ENCODE measurements around the gene POU2F2.

POU2F2 gene

DNA sequence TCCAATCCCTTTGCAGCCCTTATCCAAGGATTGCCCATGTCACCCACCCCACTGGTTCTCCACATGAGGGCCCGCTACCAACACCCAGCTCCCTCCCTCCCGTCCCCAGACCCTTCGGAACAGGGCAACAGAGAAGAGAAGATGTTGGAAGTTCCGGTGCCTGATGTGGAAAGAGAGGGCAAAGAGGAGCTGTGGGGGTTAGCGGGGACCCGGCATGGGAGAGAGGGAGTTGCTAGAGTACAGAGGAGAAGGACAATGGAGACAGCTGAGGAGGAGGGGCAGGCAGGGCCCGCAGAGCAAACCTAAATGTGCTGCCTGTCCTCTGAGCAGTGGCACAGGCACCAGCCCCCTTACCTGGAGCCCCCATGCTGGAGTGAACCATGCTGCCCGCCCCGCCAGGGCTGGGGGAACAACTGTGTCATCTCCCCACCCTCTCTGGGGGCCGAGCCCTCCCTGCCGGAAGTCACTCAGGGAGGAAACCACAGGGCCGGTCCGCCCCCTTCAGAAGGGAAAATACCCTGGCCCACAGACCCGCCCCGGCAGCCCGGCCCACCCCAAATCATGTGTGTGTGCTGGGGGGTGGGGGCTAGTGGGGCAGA is at the start of gene POU2F2:
POU2F2 (minus strand) TSS at position 417 of the 599 bp plus-strand sequence; CDS start at position 382, 35 bp downstream.
- DNase-seq, result peak; percentile 53

DNA sequence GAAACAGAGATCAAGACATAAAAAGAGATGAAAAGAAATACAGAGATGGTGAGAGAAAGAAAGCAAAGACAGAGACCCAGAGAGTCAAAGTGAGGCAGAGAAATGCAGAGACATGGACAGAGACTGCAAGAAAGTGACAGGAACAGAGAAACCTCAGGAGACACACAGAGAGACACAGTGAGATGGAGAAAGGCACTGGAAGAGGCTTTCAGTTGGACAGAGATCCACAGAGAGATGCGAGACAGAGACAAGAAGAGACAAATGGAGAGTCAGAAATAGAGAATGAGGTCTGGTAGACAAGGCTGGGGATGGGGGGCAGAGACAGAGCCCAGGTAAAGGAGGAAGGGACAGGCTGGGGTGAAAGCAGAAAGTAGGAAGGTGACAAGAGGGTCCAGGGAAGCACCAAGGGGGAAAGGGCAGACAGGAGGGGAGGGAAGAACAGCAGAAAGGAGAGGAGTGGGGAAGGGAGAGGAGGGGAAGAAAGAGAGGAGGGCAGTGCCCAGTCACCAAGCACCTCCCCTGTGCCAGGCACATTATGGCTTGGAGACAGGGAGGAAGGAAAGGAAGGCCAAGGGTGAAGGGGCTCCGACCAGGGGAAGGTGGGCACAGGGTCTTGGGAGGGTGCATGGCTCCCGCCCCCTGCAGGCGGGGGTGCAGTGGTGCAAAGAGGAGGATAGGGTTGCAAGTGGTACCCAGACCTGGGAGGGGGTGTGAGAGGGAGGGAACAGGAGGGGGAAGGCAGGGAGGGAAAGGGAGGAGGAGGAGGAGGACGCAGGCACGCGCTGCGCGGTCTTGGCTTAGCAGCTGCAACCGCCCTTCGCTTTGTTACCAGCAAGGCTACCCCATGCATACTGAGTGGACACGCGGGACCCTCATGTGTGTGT is 46.8 kb upstream of the POU2F2 start:
- no peak for DNase-seq

GRCh38 chr19:42177686-42178019 is 45.4 kb upstream of the POU2F2 start:
- no peak for DNase-seq

DNA sequence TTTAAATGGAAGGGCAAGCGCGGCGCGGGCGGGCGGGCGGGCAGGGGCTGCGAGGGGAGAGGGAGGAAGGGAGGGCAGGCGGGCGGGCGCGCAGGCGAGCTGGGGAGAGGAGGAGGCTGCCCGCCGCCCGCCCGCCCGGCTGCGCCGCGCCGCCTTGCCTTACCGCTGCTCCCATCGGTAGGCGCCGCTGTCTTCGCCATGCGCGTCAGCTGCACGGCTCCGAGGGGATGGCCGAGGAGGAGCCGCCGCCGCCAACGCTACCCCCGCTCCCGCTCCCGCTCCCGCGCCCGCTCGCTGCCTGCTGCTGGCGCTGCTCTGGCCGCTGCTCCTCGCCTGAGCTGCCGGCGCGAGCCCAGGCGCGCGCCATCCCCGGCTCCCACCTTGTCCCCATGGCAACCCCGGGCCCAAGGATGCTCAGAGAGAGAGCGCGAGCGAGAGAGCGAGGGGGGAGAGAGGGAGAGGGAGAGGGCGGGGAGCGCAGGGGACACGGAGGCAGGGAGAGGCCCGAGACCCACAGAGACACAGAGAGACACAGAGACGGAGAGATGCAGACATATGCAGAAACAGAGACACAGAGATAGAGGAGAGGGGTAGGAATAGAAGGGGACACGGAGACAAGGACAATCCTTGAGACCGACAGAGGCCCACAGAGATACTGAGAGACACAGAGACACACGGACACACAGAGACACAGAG is 44.9 kb upstream of the POU2F2 start:
- peak; percentile 74 for DNase-seq

GRCh38 chr19:42176649-42176989 is 44.4 kb upstream of the POU2F2 start:
- DNase-seq, result no peak

DNA sequence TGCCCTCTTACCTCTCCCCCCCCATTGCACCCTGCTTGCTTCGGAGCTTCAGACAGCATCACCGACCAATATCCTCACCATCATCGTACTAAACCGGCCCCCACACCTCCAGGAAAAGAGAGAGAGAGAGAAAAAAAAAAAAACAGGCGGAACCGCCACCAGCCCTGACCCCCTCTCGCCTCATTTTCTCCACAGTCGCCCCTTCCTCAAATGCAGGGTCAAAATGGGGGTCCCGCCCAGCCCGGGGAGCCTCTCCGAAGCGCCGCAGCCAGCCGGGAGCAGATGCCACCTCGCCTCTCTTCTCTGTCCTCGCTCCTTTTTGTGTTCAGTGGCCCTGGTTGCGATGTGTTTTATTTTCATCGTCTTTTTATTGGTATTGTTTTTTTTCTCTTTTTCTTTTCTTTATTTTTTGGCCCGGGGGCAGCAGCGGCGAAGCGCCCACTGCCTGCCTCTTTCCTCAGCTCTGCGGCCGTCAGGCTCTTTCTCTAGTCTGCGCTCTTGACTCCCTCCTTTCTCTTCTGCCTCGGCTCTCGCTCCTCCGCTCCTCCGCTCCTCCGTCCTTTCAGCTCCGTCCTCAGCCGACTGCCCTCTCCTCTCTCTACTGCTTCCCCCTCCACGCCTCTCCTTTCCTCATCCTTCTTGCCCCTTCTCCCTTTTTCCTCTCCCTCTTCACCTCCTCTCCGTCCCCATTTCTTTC is 43.9 kb upstream of the POU2F2 start:
- DNase-seq, result peak; percentile 28

DNA sequence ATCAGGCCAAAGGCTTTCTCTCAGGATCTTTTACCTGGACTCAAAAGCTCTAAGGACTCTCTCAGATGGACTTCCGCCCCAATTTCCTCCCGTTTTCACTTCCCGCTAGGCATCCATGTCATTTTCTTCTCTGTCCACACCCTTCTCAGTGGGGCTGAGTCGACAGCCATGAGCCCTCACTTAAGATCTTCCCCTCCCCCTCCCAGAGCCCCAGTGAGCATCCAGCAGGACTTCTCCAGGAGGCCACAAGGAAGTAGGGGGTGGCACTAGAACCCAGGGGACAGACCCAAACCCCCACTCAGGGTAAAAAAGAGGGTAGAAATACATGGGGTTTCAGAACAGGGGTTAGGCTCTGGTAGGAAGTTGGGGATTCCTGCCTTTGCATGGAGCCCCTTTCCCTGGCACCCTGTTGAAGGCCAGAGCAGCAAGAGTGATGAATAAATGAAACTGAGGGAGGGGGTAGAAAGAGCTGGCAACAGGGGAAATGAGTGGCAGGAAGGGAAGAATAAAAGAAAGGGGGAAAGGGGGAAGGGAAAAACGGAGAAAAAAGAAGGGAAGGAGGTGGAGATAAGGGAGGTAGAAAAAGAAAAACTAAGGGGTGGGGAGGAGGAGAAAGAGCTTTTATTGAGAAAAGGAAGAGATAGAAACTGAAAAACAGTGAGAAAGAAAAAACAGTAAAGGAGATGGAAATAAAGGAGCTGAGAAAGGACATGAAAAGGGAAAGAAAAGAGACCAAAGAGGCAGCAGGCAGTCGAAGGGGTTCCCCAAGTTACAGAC is 42.9 kb upstream of the POU2F2 start:
- no peak for DNase-seq

GRCh38 chr19:42174188-42174587 is 41.9 kb upstream of the POU2F2 start:
- DNase-seq, result no peak

- DNase-seq, result no peak
These were observed 41.4 kb upstream of the POU2F2 start for GRCh38 chr19:42173695-42174094.

DNA sequence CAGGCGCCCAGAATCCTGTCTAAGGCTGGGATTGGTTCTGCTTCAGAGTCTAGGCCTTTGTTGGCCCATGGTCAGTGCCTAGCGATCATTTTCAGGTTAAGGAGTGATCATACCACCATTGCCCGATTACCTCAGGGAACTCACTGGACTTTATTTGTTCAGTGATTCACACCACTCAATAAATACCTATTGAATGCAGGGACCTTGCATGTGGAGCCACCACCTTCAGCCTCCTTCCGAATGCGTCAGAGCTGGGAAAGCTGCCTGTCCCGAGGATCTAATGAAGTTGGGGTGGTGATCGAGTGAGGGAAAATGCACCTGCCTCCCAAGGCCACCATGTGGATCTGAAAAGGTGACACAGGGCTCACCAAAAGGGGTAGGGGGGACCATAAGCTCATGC is 40.0 kb upstream of the POU2F2 start:
- DNase-seq, result no peak

- no peak for DNase-seq
These were observed 38.5 kb upstream of the POU2F2 start for GRCh38 chr19:42170715-42171114.

DNA sequence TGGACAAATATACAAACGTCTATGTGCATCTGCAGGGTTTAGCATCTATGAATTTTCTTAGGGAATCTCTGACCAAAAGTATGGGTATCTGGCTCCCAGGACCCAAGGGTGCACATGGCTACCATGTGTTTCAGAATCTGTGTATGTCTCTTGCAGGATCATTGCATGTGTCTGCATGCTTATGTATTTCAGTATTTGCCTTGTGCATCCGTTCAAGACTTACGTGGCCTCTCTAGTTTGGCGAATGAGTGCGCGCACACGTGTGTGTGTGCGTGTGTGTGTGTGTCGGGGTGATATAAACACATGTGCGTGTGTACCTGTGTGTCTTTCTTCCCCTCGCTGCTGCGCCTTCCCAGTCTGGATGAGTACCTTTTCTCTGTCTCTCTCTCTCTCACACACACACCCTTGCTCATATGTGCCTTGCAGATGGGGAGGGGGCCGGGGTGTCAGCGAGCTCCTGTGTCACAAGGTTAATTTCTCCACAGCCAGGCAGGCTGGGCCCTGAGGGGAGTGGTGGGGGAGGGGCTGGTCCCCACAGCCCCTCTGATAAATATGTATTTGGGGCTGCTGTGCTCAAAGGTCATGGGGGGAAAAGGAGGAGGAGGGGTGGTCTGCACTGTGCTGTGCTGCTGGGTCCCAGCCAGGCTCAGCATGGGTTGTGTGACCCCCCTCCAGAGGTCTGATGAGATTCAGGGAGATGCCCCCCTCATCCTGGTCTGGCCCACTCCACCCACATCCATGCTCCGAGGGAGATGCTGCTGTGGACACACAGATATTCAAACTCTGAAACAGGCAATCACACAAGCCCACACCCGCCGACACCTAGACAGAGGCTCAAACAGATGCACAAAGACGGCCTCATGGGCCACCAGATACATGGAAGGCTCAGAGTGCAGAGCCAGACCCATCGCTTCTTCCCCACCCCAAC is 37.5 kb upstream of the POU2F2 start:
- no peak for DNase-seq

- no peak for DNase-seq
These were observed 36.0 kb upstream of the POU2F2 start for GRCh38 chr19:42168206-42168605.

GRCh38 chr19:42166316-42166715 is 34.1 kb upstream of the POU2F2 start:
- no peak for DNase-seq

- DNase-seq, result peak; percentile 60
These were observed 32.9 kb upstream of the POU2F2 start for GRCh38 chr19:42165146-42165545.

- no peak for DNase-seq
These were observed 29.5 kb upstream of the POU2F2 start for GRCh38 chr19:42161616-42162263.

DNA sequence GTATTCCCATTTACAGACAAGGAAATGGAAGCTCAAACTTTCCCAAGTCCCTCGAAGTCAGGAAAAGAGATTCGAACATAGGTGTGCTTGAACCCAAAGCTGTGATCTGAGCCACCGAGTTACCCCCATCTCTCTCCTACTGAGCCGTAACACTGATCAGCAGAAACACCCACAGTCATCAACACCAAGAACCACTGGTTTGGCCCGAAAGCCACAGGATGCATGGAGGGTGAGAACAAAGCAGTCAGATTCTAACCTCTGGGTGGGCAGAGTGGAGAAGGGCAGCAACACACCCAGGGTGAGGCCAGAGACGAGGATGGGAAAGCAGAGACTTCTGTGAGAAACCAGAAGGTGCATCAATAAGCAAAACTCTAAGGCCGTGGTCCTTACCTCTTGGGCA is 27.7 kb upstream of the POU2F2 start:
- no peak for DNase-seq

DNA sequence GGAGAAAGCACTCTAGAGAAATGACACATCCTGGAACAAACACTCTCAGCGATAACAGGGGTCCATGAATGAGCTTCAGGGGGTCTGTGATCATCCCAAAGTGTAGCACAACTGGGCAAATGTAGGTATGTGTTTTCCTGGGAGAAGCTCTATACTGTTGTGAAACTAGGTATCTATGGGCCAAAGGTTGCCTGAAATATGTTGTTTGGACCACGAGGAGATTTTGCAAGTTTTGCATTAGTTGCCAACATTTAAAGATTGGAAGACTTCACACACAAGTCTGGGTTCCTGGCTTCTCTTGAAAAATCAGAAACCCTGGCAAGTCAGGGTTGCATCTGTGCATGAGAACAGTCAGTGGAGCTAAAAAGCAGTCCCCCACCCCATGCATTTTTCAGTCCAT is 26.7 kb upstream of the POU2F2 start:
- no peak for DNase-seq

DNA sequence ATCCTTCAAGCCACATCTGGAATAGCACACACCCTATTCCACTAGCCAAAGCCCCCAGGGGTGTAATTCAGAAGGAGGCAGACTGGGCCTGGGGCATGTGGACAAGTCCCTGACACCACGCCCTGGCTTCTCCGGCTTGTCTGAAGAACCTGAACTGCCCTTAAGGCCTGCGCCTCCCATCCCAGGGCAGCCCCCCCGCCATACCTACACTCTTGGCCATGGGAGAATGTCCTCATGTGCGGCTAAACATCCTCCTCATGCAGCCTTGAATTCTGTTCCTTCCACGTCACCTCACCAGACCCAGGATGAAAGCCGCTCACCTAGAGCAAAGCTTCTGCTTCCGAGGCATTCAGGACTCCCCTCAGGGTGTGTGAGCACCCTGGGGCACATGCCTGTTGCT is 24.3 kb upstream of the POU2F2 start:
- DNase-seq, result no peak

GRCh38 chr19:42155796-42156195 is 23.6 kb upstream of the POU2F2 start:
- no peak for DNase-seq
